ENCODE results near the gene KRTAP2-1.
A peak's percentile ranks its signal among the peaks of the same experiment; 100 is the strongest.

The KRTAP2-1 gene

DNA sequence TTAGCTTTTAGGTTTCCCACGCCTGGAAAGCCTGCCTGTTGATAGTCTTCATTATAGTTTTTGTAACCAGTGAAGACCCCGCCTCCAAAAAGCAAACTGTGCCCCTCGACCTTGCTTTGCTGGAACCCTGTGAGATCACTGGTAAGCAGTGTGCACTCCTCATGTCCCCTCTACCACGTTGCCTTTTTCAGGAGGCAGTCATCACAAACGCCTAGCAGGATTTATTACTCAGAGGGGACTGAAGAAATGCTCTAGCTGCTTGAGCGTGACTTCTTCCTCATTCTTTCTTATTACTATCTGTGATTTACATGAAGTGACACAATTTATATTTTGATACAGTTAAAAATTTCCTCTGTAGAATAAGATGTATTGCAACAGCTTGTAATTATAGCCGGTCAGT, 31.7 kb downstream of the KRTAP2-1 start:
- ChIA-PET CTCF (no interaction called here), POLR2A (no interaction called here)
- no peaks in the 10 kb centered on the region for H3K9me3 ChIP-seq (ENCODE audit: control insufficient read depth, insufficient read depth, low read depth, low read length)
- TF ChIP-seq GLIS1 (tag by site-specific recombination; IDR thresholded peaks at IDR 0.05) (no peak), ZNF266 (tag by site-specific recombination; IDR thresholded peaks at IDR 0.05; ENCODE audit: low read depth) (no peak), ZNF621 (tag by site-specific recombination; IDR thresholded peaks at IDR 0.05) (no peak), ZNF121 (tag by site-specific recombination; IDR thresholded peaks at IDR 0.05) (no peak), ZBTB20 (tag by site-specific recombination; IDR thresholded peaks at IDR 0.05) (no peak), GLI4 (tag by site-specific recombination; IDR thresholded peaks at IDR 0.05) (no peak), BCL11B (tag by site-specific recombination; IDR thresholded peaks at IDR 0.05; ENCODE audit: low read depth) (no peak), ZNF302 (tag by site-specific recombination; IDR thresholded peaks at IDR 0.05; ENCODE audit: low read depth) (no peak), KLF10 (tag by site-specific recombination; IDR thresholded peaks at IDR 0.05) (no peak), ZNF777 (tag by site-specific recombination; IDR thresholded peaks at IDR 0.05; ENCODE audit: borderline replicate concordance) (no peak), ZNF529 (tag by site-specific recombination; IDR thresholded peaks at IDR 0.05; ENCODE audit: insufficient replicate concordance) (no peak), ZBTB7A (tag by site-specific recombination; IDR thresholded peaks at IDR 0.05; ENCODE audit: low read depth) (no peak), ZNF184 (tag by site-specific recombination; IDR thresholded peaks at IDR 0.05) (no peak)
- TF ChIP-seq, protein P1, sequence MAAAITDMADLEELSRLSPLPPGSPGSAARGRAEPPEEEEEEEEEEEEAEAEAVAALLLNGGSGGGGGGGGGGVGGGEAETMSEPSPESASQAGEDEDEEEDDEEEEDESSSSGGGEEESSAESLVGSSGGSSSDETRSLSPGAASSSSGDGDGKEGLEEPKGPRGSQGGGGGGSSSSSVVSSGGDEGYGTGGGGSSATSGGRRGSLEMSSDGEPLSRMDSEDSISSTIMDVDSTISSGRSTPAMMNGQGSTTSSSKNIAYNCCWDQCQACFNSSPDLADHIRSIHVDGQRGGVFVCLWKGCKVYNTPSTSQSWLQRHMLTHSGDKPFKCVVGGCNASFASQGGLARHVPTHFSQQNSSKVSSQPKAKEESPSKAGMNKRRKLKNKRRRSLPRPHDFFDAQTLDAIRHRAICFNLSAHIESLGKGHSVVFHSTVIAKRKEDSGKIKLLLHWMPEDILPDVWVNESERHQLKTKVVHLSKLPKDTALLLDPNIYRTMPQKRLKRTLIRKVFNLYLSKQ (tag by site-specific recombination; IDR thresholded peaks at IDR 0.05; ENCODE audit: borderline replicate concordance): no peak
- TF ChIP-seq, protein P2, sequence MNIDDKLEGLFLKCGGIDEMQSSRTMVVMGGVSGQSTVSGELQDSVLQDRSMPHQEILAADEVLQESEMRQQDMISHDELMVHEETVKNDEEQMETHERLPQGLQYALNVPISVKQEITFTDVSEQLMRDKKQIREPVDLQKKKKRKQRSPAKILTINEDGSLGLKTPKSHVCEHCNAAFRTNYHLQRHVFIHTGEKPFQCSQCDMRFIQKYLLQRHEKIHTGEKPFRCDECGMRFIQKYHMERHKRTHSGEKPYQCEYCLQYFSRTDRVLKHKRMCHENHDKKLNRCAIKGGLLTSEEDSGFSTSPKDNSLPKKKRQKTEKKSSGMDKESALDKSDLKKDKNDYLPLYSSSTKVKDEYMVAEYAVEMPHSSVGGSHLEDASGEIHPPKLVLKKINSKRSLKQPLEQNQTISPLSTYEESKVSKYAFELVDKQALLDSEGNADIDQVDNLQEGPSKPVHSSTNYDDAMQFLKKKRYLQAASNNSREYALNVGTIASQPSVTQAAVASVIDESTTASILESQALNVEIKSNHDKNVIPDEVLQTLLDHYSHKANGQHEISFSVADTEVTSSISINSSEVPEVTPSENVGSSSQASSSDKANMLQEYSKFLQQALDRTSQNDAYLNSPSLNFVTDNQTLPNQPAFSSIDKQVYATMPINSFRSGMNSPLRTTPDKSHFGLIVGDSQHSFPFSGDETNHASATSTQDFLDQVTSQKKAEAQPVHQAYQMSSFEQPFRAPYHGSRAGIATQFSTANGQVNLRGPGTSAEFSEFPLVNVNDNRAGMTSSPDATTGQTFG (tag by site-specific recombination; IDR thresholded peaks at IDR 0.05; ENCODE audit: borderline replicate concordance): no peak
- H3K4me3 ChIP-seq (ENCODE audit: low read depth, low read length): no peak overlapping the region
- no peaks in the 10 kb centered on the region for H3K36me3 ChIP-seq (ENCODE audit: control insufficient read depth in 2 of 2, insufficient read depth in 1 of 2, low read length in 2 of 2)
- H3K4me1 ChIP-seq (ENCODE audit: control insufficient read depth, insufficient read depth, low read length): no peaks in the 10 kb centered on the region
- H3K27ac ChIP-seq (ENCODE audit: extremely low read depth, low read depth, low read length): no peak overlapping the region

DNA sequence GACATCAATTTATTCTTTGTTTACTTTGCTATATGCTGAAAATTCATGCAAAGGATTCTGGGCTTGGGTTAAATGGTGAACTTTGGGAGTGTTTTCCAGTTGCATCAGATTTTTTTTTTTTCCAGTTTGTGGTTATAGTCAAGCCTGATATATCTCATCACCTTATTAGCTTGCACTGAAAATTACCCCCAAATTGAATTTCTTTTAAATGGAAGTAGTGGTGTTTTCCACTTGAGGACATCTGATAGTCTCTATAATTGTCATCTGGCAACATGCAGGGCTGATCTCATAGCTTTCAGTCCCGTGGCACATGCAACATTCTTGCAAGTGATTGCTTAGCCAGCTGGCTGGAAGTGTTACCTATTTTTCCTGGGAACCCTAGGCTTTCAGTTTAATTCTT, 33.5 kb downstream of the KRTAP2-1 start:
- Histone ChIP-seq H3K36me3 (ENCODE audit: control insufficient read depth in 2 of 2, insufficient read depth in 1 of 2, low read length in 2 of 2) (no peaks in the 10 kb centered on the region), H3K4me1 (ENCODE audit: control insufficient read depth, insufficient read depth, low read length) (no peaks in the 10 kb centered on the region), H3K4me3 (ENCODE audit: low read depth, low read length) (no peak overlapping the region), H3K9me3 (ENCODE audit: control insufficient read depth, insufficient read depth, low read depth, low read length) (no peaks in the 10 kb centered on the region), H3K27ac (ENCODE audit: extremely low read depth, low read depth, low read length) (no peak overlapping the region)
- POLR2A ChIA-PET: no interaction called here
- CTCF ChIA-PET: interaction anchor here (0.6 to 1.2 kb wide), 2 partner anchors 317 to 394 kb away, joined by 4 read pairs; no protein-coding TSS in a partner anchor
- TF ChIP-seq TRIM28 (IDR thresholded peaks at IDR 0.05; ENCODE audit: borderline replicate concordance, low read length): no peak
- no peak for TF ChIP-seq KLF8 (tag by site-specific recombination; IDR thresholded peaks at IDR 0.05)
- TF ChIP-seq ZNF433 (tag by site-specific recombination; IDR thresholded peaks at IDR 0.05; ENCODE audit: low read depth): no peak
- TF ChIP-seq ZNF223 (tag by site-specific recombination; IDR thresholded peaks at IDR 0.05): no peak
- peak; percentile 57 for TF ChIP-seq PATZ1 (tag by site-specific recombination; IDR thresholded peaks at IDR 0.05)
- TF ChIP-seq ZNF510 (tag by site-specific recombination; IDR thresholded peaks at IDR 0.05; ENCODE audit: insufficient replicate concordance): no peak
- TF ChIP-seq, protein P3, sequence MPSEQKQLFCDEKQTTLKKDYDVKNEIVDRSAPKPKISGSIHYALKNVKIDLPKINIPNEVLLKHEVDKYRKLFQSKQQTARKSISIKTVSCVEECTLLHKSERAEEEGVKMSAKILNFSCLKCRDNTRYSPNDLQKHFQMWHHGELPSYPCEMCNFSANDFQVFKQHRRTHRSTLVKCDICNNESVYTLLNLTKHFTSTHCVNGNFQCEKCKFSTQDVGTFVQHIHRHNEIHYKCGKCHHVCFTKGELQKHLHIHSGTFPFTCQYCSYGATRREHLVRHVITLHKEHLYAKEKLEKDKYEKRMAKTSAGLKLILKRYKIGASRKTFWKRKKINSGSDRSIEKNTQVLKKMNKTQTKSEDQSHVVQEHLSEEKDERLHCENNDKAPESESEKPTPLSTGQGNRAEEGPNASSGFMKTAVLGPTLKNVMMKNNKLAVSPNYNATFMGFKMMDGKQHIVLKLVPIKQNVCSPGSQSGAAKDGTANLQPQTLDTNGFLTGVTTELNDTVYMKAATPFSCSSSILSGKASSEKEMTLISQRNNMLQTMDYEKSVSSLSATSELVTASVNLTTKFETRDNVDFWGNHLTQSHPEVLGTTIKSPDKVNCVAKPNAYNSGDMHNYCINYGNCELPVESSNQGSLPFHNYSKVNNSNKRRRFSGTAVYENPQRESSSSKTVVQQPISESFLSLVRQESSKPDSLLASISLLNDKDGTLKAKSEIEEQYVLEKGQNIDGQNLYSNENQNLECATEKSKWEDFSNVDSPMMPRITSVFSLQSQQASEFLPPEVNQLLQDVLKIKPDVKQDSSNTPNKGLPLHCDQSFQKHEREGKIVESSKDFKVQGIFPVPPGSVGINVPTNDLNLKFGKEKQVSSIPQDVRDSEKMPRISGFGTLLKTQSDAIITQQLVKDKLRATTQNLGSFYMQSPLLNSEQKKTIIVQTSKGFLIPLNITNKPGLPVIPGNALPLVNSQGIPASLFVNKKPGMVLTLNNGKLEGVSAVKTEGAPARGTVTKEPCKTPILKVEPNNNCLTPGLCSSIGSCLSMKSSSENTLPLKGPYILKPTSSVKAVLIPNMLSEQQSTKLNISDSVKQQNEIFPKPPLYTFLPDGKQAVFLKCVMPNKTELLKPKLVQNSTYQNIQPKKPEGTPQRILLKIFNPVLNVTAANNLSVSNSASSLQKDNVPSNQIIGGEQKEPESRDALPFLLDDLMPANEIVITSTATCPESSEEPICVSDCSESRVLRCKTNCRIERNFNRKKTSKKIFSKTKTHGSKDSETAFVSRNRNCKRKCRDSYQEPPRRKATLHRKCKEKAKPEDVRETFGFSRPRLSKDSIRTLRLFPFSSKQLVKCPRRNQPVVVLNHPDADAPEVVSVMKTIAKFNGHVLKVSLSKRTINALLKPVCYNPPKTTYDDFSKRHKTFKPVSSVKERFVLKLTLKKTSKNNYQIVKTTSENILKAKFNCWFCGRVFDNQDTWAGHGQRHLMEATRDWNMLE (tag by site-specific recombination; conservative IDR thresholded peaks at IDR 0.05; ENCODE audit: low read depth): peak; percentile 57
- TF ChIP-seq OSR2 (tag by site-specific recombination; IDR thresholded peaks at IDR 0.05): peak; percentile 36; the same call in 1 of the 2 replicates
- peak; percentile 28; the same call in 1 of the 2 replicates for TF ChIP-seq ZNF335 (tag by site-specific recombination; conservative IDR thresholded peaks at IDR 0.05)
